Trophoblast cell (in vitro differentiated cells and primary cell): ENCODE data around the gene ACOT7.

Experiments
- DNase-seq, 2 donors: peaks; one replicate each; pipeline ENCODE4 v3.0.0-alpha.2; 2016
- H2AFZ ChIP-seq: 2 replicates; pipeline ENCODE4 v1.6.1; 2013; ENCODE audit warnings: low read length, moderate library complexity, mild to moderate bottlenecking; ENCODE audit not compliant: insufficient read depth, poor library complexity
- H2AK5ac ChIP-seq: 2 replicates; pipeline ENCODE4 v1.6.1; 2013; ENCODE audit warnings: mild to moderate bottlenecking, low read length
- H2BK120ac ChIP-seq: 2 replicates; pipeline ENCODE4 v1.6.1; 2013; ENCODE audit warnings: low read length, mild to moderate bottlenecking, moderate library complexity; ENCODE audit not compliant: insufficient read depth, poor library complexity
- H2BK12ac ChIP-seq: 2 replicates; pipeline ENCODE4 v1.6.1; 2013; ENCODE audit warnings: mild to moderate bottlenecking, low read length, moderate library complexity
- H2BK5ac ChIP-seq: 2 replicates; pipeline ENCODE4 v1.6.1; 2013; ENCODE audit warnings: low read length, low read depth, moderate library complexity, mild to moderate bottlenecking; ENCODE audit not compliant: poor library complexity
- H3K14ac ChIP-seq: 2 replicates; pipeline ENCODE4 v1.6.1; 2013; ENCODE audit warnings: mild to moderate bottlenecking, low read length
- H3K18ac ChIP-seq: 2 replicates; pipeline ENCODE4 v1.6.1; 2013; ENCODE audit warnings: mild to moderate bottlenecking, low read length
- H3K23ac ChIP-seq: 2 replicates; pipeline ENCODE4 v1.6.1; 2013; ENCODE audit warnings: low read length
- H3K27ac ChIP-seq: 2 replicates; pipeline ENCODE4 v1.5.1; 2013; ENCODE audit warnings: low read depth, mild to moderate bottlenecking, inconsistent platforms, low read length, moderate library complexity
- H3K27me3 ChIP-seq: 2 replicates; pipeline ENCODE4 v1.6.1; 2013; ENCODE audit warnings: inconsistent platforms, mild to moderate bottlenecking, low read length, moderate library complexity; ENCODE audit not compliant: insufficient read depth
- H3K36me3 ChIP-seq, 2 experiments: 1 replicate in 1 of 2; 2 replicates in 1 of 2; pipeline ENCODE4 v1.6.1; 2013; ENCODE audit warnings: low read length in 2 of 2, mild to moderate bottlenecking in 2 of 2, moderate library complexity in 1 of 2; ENCODE audit not compliant: insufficient read depth in 2 of 2, control insufficient read depth in 1 of 2
- H3K4ac ChIP-seq: 2 replicates; pipeline ENCODE4 v1.6.1; 2013; ENCODE audit warnings: low read depth, mild to moderate bottlenecking, low read length, moderate library complexity
- H3K4me1 ChIP-seq, 2 experiments: 1 replicate in 1 of 2; 2 replicates in 1 of 2; pipeline ENCODE4 v1.6.1; 2013; ENCODE audit warnings: low read length in 2 of 2, mild to moderate bottlenecking in 2 of 2, moderate library complexity in 1 of 2; ENCODE audit not compliant: insufficient read depth in 2 of 2, control insufficient read depth in 1 of 2
- H3K4me2 ChIP-seq: 2 replicates; pipeline ENCODE4 v1.6.1; 2013; ENCODE audit warnings: inconsistent platforms, mild to moderate bottlenecking, low read length, moderate library complexity
- H3K4me3 ChIP-seq: 2 replicates; pipeline ENCODE4 v1.5.1; 2013; ENCODE audit warnings: mild to moderate bottlenecking, low read depth, low read length, inconsistent platforms
- H3K79me1 ChIP-seq: one replicate; pipeline ENCODE4 v1.6.1; 2013; ENCODE audit warnings: low read length
- H3K79me2 ChIP-seq: 2 replicates; pipeline ENCODE4 v1.6.1; 2013; ENCODE audit warnings: low read length, mild to moderate bottlenecking; ENCODE audit not compliant: control insufficient read depth, insufficient read depth, poor library complexity
- H3K9ac ChIP-seq: 2 replicates; pipeline ENCODE4 v1.6.1; 2013; ENCODE audit warnings: mild to moderate bottlenecking, low read length
- H3K9me3 ChIP-seq: 2 replicates; pipeline ENCODE4 v1.6.1; 2013; ENCODE audit warnings: low read depth, mild to moderate bottlenecking, control low read depth, inconsistent platforms, low read length; ENCODE audit not compliant: insufficient read depth
- H4K12ac ChIP-seq: 2 replicates; pipeline ENCODE4 v1.6.1; 2013; ENCODE audit warnings: low read depth, mild to moderate bottlenecking, low read length, moderate library complexity
- H4K8ac ChIP-seq: 2 replicates; pipeline ENCODE4 v1.6.1; 2013; ENCODE audit warnings: low read depth, mild to moderate bottlenecking, low read length, moderate library complexity
- H4K91ac ChIP-seq: one replicate; pipeline ENCODE4 v1.6.1; 2013; ENCODE audit warnings: low read depth, mild to moderate bottlenecking, low read length, moderate library complexity
- WGBS: extraction: QIAGEN DNeasy Blood & Tissue Kit; methylation state at CpG from one replicate; pipeline ENCODE4 v1.1.7; 2013; ENCODE audit warnings: missing lambda C conversion rate; ENCODE audit not compliant: insufficient read length, insufficient coverage; ENCODE audit errors: extremely low coverage; 5-methylcytosine and 5-hydroxymethylcytosine counted together

Gene ACOT7

GRCh38 chr1:6292102-6292501, 101.5 kb downstream of the ACOT7 start:
- Histone ChIP-seq H2BK120ac (no peak overlapping the region), H4K8ac (no peak overlapping the region), H3K18ac (no peak overlapping the region), H4K12ac (no peak overlapping the region), H3K79me1 (no peaks in the 10 kb centered on the region), H3K36me3 (peaks cover 2 to 7% of the 10 kb centered on the region in 2 experiments), H3K4ac (no peak overlapping the region), H3K23ac (no peak overlapping the region), H2AFZ (no peak overlapping the region), H4K91ac (no peak overlapping the region), H2BK12ac (no peak overlapping the region), H2AK5ac (no peak overlapping the region), H3K79me2 (no peaks in the 10 kb centered on the region), H3K14ac (no peak overlapping the region), H2BK5ac (no peak overlapping the region), H3K9ac (no peak overlapping the region), H3K9me3 (no peaks in the 10 kb centered on the region), H3K4me3 (no peak overlapping the region), H3K4me1 (no peaks in the 10 kb centered on the region), H3K27me3 (no peaks in the 10 kb centered on the region), H3K27ac (no peak overlapping the region), H3K4me2 (no peak overlapping the region)
- DNase-seq: no peak
- WGBS: no CpG with 5 or more reads among the region's 10 CpGs

DNA sequence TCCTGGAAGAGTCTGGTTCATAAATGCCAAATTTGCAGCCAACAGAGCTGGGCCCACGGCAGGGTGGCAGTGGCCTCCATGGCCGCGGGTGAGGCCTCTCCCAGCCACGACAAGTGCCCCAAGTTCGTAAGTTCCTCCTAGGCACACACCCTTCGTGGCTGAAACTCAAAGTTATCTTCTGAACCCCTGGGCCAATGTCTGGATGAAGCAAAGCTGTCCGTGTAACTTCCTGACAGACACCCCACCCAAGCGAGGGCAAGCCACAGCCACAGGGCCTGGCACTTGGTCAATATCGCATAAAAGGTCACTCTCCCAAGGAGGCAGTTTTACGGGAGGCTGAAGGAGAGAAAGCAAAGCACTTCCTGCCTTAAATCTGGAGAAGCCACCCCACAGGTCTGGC, 104.9 kb downstream of the ACOT7 start:
- WGBS: no CpG with 5 or more reads among the region's 10 CpGs
- no peak overlapping the region for H3K9ac ChIP-seq
- H3K4ac ChIP-seq: no peak overlapping the region

GRCh38 chr1:6288026-6288425, 105.5 kb downstream of the ACOT7 start:
- no CpG with 5 or more reads among the region's 14 CpGs for WGBS
- H3K27ac ChIP-seq: no peak overlapping the region

More for the DNA sequence above, 104.9 kb downstream of the ACOT7 start:
- H3K27ac ChIP-seq: no peak overlapping the region
- H4K12ac ChIP-seq: no peak overlapping the region
- H3K4me1 ChIP-seq: no peaks in the 10 kb centered on the region
- H3K23ac ChIP-seq: no peak overlapping the region
- no peak overlapping the region for H2AK5ac ChIP-seq
- H3K18ac ChIP-seq: no peak overlapping the region
- H3K14ac ChIP-seq: no peak overlapping the region
- no peak overlapping the region for H2AFZ ChIP-seq
- H2BK120ac ChIP-seq: no peak overlapping the region
- H3K27me3 ChIP-seq: no peaks in the 10 kb centered on the region
- no peaks in the 10 kb centered on the region for H3K9me3 ChIP-seq
- H2BK5ac ChIP-seq: no peak overlapping the region
- H3K79me2 ChIP-seq: no peaks in the 10 kb centered on the region
- peaks cover 0 to 4% of the 10 kb centered on the region in 2 experiments for H3K36me3 ChIP-seq
- H4K91ac ChIP-seq: no peak overlapping the region
- H3K79me1 ChIP-seq: no peaks in the 10 kb centered on the region
- DNase-seq: no peak
- no peak overlapping the region for H2BK12ac ChIP-seq
- H4K8ac ChIP-seq: no peak overlapping the region
- H3K4me2 ChIP-seq: no peak overlapping the region
- H3K4me3 ChIP-seq: no peak overlapping the region

GRCh38 chr1:6287431-6287886, 106.1 kb downstream of the ACOT7 start:
- no peak overlapping the region for H3K4me2 ChIP-seq
- no peak overlapping the region for H2BK120ac ChIP-seq
- no peak overlapping the region for H2AK5ac ChIP-seq
- H3K18ac ChIP-seq: no peak overlapping the region
- no peak overlapping the region for H3K27ac ChIP-seq
- no CpG with 5 or more reads among the region's 10 CpGs for WGBS
- H3K79me2 ChIP-seq: no peaks in the 10 kb centered on the region
- no peak overlapping the region for H4K8ac ChIP-seq
- DNase-seq: no peak
- no peak overlapping the region for H4K91ac ChIP-seq
- H3K79me1 ChIP-seq: no peaks in the 10 kb centered on the region
- H3K9ac ChIP-seq: no peak overlapping the region
- H3K4me1 ChIP-seq: no peaks in the 10 kb centered on the region
- no peak overlapping the region for H3K4me3 ChIP-seq
- no peak overlapping the region for H3K23ac ChIP-seq
- H3K27me3 ChIP-seq: no peaks in the 10 kb centered on the region
- no peaks in the 10 kb centered on the region for H3K36me3 ChIP-seq
- no peak overlapping the region for H3K14ac ChIP-seq
- H2BK12ac ChIP-seq: no peak overlapping the region
- no peaks in the 10 kb centered on the region for H3K9me3 ChIP-seq
- no peak overlapping the region for H2AFZ ChIP-seq
- no peak overlapping the region for H2BK5ac ChIP-seq
- H3K4ac ChIP-seq: no peak overlapping the region
- H4K12ac ChIP-seq: no peak overlapping the region

More at GRCh38 chr1:6288026-6288425, 105.5 kb downstream of the ACOT7 start:
- Histone ChIP-seq H4K8ac (no peak overlapping the region), H3K23ac (no peak overlapping the region), H3K27me3 (no peaks in the 10 kb centered on the region), H3K9me3 (no peaks in the 10 kb centered on the region), H3K4me3 (no peak overlapping the region), H3K79me2 (no peaks in the 10 kb centered on the region), H3K4me1 (no peaks in the 10 kb centered on the region), H2BK5ac (no peak overlapping the region), H3K36me3 (no peaks in the 10 kb centered on the region), H2BK120ac (no peak overlapping the region), H3K4ac (no peak overlapping the region), H3K4me2 (no peak overlapping the region), H2AK5ac (no peak overlapping the region), H3K9ac (no peak overlapping the region), H3K14ac (no peak overlapping the region), H2BK12ac (no peak overlapping the region), H4K91ac (no peak overlapping the region), H3K18ac (no peak overlapping the region), H4K12ac (no peak overlapping the region), H2AFZ (no peak overlapping the region), H3K79me1 (no peaks in the 10 kb centered on the region)
- no peak for DNase-seq
